ENCODE results near the gene SPRYD3.

Gene SPRYD3

DNA sequence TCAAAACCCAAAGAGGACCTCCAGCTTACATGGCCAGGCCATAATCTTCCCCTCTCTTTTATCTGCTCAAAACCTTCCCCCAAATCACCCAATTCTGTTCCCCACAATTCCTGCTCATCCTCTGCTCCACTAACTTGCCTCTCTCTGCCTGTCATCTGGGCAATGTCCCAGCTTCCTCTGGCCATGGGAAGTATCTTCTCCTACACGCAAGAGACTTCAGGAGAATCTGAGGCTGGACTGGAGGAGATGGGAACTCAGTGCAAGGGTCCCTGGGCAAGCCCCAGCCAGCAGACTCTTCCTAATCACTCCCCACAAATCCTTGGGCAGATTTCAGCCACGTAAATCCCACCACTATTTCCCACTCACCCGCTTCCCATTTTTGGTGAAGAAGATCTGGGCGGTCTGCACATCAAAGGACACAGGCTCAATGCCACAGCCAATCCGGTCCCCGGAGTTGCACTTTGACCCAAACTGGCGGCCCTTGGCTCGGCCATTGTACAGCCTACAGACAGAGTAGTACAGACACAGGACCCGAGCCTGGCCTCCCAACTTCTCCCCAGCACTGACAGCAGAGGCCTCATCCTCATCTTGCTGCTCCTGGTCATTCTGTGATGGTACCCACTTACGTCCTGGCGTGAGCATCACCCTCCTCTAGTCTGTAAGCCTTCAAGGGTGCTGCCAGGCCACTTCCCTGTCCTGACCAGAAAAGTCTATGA is 4.7 kb downstream of the SPRYD3 start:
- Histone ChIP-seq H4K20me1 (ENCODE audit: insufficient read depth, low read length) (no peaks in the 10 kb centered on the region), H3K27me3 (ENCODE audit: low read depth, low read length) (no peaks in the 10 kb centered on the region), H3K9ac (ENCODE audit: low read length) (no peak overlapping the region), H3K4me3 (ENCODE audit: low read length) (no peak overlapping the region), H3K4me1 (ENCODE audit: low read length) (peaks cover 16% of the 10 kb centered on the region), H3K36me3 (replicated peaks; ENCODE audit: low read depth, low read length) (peaks cover 22% of the 10 kb centered on the region), H2AFZ (ENCODE audit: low read depth, low read length) (no peak overlapping the region), H3K9me3 (ENCODE audit: insufficient read depth, low read length) (no peaks in the 10 kb centered on the region), H3K79me2 (ENCODE audit: low read length) (0 out of 2 replicates have a peak, but pooled peaks cover 6% of the 10 kb centered on the region), H3K4me2 (ENCODE audit: low read length) (no peak overlapping the region), H3K27ac (ENCODE audit: low read length) (no peak overlapping the region)
- TF ChIP-seq EZH2phosphoT487 (IDR thresholded peaks at IDR 0.05; ENCODE audit: low read depth) (no peak), CTCF (IDR thresholded peaks at IDR 0.05; ENCODE audit: low read depth, low read length) (no peak)

GRCh38 chr12:53073881-53074280 is 5.3 kb downstream of the SPRYD3 start:
- H2AFZ ChIP-seq (ENCODE audit: low read depth, low read length), result no peak overlapping the region
- H4K20me1 ChIP-seq (ENCODE audit: insufficient read depth, low read length), result no peaks in the 10 kb centered on the region
- H3K27me3 ChIP-seq (ENCODE audit: low read depth, low read length), result no peaks in the 10 kb centered on the region
- H3K9me3 ChIP-seq (ENCODE audit: insufficient read depth, low read length), result no peaks in the 10 kb centered on the region
- 0 out of 2 replicates have a peak, but pooled peaks cover 6% of the 10 kb centered on the region for H3K79me2 ChIP-seq (ENCODE audit: low read length)
- H3K9ac ChIP-seq (ENCODE audit: low read length), result no peak overlapping the region
- H3K4me1 ChIP-seq (ENCODE audit: low read length), result peaks cover 16% of the 10 kb centered on the region
- no peak overlapping the region for H3K27ac ChIP-seq (ENCODE audit: low read length)
- H3K4me2 ChIP-seq (ENCODE audit: low read length), result no peak overlapping the region
- no peak overlapping the region for H3K4me3 ChIP-seq (ENCODE audit: low read length)
- TF ChIP-seq EZH2phosphoT487 (IDR thresholded peaks at IDR 0.05; ENCODE audit: low read depth) (no peak), CTCF (IDR thresholded peaks at IDR 0.05; ENCODE audit: low read depth, low read length) (no peak)
- peaks cover 22% of the 10 kb centered on the region for H3K36me3 ChIP-seq (replicated peaks; ENCODE audit: low read depth, low read length)

- Histone ChIP-seq H3K79me2 (ENCODE audit: low read length) (no peaks in the 10 kb centered on the region), H4K20me1 (ENCODE audit: insufficient read depth, low read length) (no peaks in the 10 kb centered on the region), H3K27ac (ENCODE audit: low read length) (no peak overlapping the region), H3K4me2 (ENCODE audit: low read length) (no peak overlapping the region), H3K27me3 (ENCODE audit: low read depth, low read length) (no peaks in the 10 kb centered on the region), H3K9ac (ENCODE audit: low read length) (no peak overlapping the region), H3K9me3 (ENCODE audit: insufficient read depth, low read length) (no peaks in the 10 kb centered on the region), H3K36me3 (replicated peaks; ENCODE audit: low read depth, low read length) (peaks cover 18% of the 10 kb centered on the region), H3K4me1 (ENCODE audit: low read length) (peaks cover 11% of the 10 kb centered on the region), H3K4me3 (ENCODE audit: low read length) (no peak overlapping the region), H2AFZ (ENCODE audit: low read depth, low read length) (no peak overlapping the region)
- no peak for TF ChIP-seq EZH2phosphoT487 (IDR thresholded peaks at IDR 0.05; ENCODE audit: low read depth)
- no peak for TF ChIP-seq CTCF (IDR thresholded peaks at IDR 0.05; ENCODE audit: low read depth, low read length)
These were observed 7.3 kb downstream of the SPRYD3 start for GRCh38 chr12:53071591-53072551.

GRCh38 chr12:53070877-53071492 is 8.2 kb downstream of the SPRYD3 start:
- Histone ChIP-seq H3K27ac (ENCODE audit: low read length) (no peak overlapping the region), H3K9me3 (ENCODE audit: insufficient read depth, low read length) (no peaks in the 10 kb centered on the region), H3K4me3 (ENCODE audit: low read length) (no peak overlapping the region), H3K4me1 (ENCODE audit: low read length) (peaks cover 11% of the 10 kb centered on the region), H3K27me3 (ENCODE audit: low read depth, low read length) (no peaks in the 10 kb centered on the region), H3K4me2 (ENCODE audit: low read length) (no peak overlapping the region), H3K36me3 (replicated peaks; ENCODE audit: low read depth, low read length) (peaks cover 22% of the 10 kb centered on the region), H2AFZ (ENCODE audit: low read depth, low read length) (no peak overlapping the region), H3K79me2 (ENCODE audit: low read length) (no peaks in the 10 kb centered on the region), H3K9ac (ENCODE audit: low read length) (no peak overlapping the region), H4K20me1 (ENCODE audit: insufficient read depth, low read length) (no peaks in the 10 kb centered on the region)
- TF ChIP-seq EZH2phosphoT487 (IDR thresholded peaks at IDR 0.05; ENCODE audit: low read depth), result no peak
- no peak for TF ChIP-seq CTCF (IDR thresholded peaks at IDR 0.05; ENCODE audit: low read depth, low read length)
